ENCODE measurements around the gene ASTN2.

Gene ASTN2

GRCh38 chr9:117434566-117434965 lies 19.7 kb upstream of the ASTN2 start:
- no peak for TF ChIP-seq SIN3A (IDR thresholded peaks at IDR 0.05; ENCODE audit: borderline replicate concordance, insufficient read depth, low read length)
- TF ChIP-seq POLR2AphosphoS5 (IDR thresholded peaks at IDR 0.05; ENCODE audit: low read depth, low read length): no peak
- no peak for TF ChIP-seq TAF1 (IDR thresholded peaks at IDR 0.05; ENCODE audit: borderline replicate concordance, insufficient read depth, low read length)
- TF ChIP-seq, protein P1, sequence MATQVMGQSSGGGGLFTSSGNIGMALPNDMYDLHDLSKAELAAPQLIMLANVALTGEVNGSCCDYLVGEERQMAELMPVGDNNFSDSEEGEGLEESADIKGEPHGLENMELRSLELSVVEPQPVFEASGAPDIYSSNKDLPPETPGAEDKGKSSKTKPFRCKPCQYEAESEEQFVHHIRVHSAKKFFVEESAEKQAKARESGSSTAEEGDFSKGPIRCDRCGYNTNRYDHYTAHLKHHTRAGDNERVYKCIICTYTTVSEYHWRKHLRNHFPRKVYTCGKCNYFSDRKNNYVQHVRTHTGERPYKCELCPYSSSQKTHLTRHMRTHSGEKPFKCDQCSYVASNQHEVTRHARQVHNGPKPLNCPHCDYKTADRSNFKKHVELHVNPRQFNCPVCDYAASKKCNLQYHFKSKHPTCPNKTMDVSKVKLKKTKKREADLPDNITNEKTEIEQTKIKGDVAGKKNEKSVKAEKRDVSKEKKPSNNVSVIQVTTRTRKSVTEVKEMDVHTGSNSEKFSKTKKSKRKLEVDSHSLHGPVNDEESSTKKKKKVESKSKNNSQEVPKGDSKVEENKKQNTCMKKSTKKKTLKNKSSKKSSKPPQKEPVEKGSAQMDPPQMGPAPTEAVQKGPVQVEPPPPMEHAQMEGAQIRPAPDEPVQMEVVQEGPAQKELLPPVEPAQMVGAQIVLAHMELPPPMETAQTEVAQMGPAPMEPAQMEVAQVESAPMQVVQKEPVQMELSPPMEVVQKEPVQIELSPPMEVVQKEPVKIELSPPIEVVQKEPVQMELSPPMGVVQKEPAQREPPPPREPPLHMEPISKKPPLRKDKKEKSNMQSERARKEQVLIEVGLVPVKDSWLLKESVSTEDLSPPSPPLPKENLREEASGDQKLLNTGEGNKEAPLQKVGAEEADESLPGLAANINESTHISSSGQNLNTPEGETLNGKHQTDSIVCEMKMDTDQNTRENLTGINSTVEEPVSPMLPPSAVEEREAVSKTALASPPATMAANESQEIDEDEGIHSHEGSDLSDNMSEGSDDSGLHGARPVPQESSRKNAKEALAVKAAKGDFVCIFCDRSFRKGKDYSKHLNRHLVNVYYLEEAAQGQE (IDR thresholded peaks at IDR 0.05; ENCODE audit: insufficient read depth in 1 of 2, low read depth in 2 of 2, low read length in 2 of 2): no peak
- TF ChIP-seq FOXP2 (optimal IDR thresholded peaks at IDR 0.05; ENCODE audit: borderline replicate concordance, extremely low read depth, extremely low read length, insufficient read depth): no peak

DNA sequence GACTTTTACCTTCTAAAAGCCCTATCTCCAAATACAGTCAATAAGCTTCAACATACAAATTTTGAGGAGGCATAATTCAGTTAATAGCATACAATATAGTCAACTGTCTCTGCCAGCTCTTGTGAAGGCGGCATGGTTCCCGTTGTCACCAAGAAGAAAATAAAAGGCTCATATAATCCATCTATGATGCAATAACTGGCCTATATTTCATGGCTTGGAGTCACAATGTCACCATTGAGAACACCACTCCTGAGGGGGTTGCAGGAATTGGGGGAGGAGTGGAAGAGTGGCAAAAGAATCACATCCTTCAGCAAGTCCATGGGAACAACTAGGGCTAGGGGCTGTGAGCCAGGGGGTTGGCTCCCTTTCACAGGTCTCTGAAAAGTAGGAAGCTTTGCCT lies 16.0 kb upstream of the ASTN2 start:
- TF ChIP-seq TAF1 (IDR thresholded peaks at IDR 0.05; ENCODE audit: borderline replicate concordance, insufficient read depth, low read length): no peak
- TF ChIP-seq POLR2AphosphoS5 (IDR thresholded peaks at IDR 0.05; ENCODE audit: low read depth, low read length): no peak
- no peak for TF ChIP-seq SIN3A (IDR thresholded peaks at IDR 0.05; ENCODE audit: borderline replicate concordance, insufficient read depth, low read length)
- TF ChIP-seq FOXP2 (optimal IDR thresholded peaks at IDR 0.05; ENCODE audit: borderline replicate concordance, extremely low read depth, extremely low read length, insufficient read depth): no peak

GRCh38 chr9:117427357-117427913 lies 12.6 kb upstream of the ASTN2 start:
- TF ChIP-seq FOXP2 (optimal IDR thresholded peaks at IDR 0.05; ENCODE audit: borderline replicate concordance, extremely low read depth, extremely low read length, insufficient read depth): no peak

- TF ChIP-seq POLR2AphosphoS5 (IDR thresholded peaks at IDR 0.05; ENCODE audit: low read depth, low read length): no peak
Measured at GRCh38 chr9:117425566-117425965, 10.7 kb upstream of the ASTN2 start.

GRCh38 chr9:117424291-117424690 lies 9.4 kb upstream of the ASTN2 start:
- TF ChIP-seq FOXP2 (optimal IDR thresholded peaks at IDR 0.05; ENCODE audit: borderline replicate concordance, extremely low read depth, extremely low read length, insufficient read depth): no peak
- TF ChIP-seq, protein P1 (IDR thresholded peaks at IDR 0.05; ENCODE audit: insufficient read depth in 1 of 2, low read depth in 2 of 2, low read length in 2 of 2): no peak
- no peak for TF ChIP-seq POLR2AphosphoS5 (IDR thresholded peaks at IDR 0.05; ENCODE audit: low read depth, low read length)
- TF ChIP-seq TAF1 (IDR thresholded peaks at IDR 0.05; ENCODE audit: borderline replicate concordance, insufficient read depth, low read length): no peak
- no peak for TF ChIP-seq SIN3A (IDR thresholded peaks at IDR 0.05; ENCODE audit: borderline replicate concordance, insufficient read depth, low read length)

DNA sequence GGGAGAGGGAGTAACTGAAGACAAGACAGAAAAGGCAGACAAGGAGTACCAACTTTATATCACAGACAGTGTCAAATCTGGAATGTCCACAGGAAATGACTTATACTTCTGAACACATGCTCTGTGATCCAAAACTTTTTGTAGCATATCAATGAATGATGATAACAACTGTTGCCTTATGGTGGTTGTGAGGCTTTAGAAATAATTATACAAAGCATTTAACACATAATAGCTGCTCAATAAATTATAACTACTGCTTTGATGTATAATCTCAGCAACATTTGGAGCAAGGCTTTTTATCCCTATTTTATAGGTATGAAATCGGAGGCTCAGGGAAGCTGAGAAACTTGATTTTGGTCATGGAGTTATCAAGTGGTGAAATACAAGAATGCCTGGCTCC lies 3.3 kb upstream of the ASTN2 start:
- TF ChIP-seq SIN3A (IDR thresholded peaks at IDR 0.05; ENCODE audit: borderline replicate concordance, insufficient read depth, low read length) (no peak), TAF1 (IDR thresholded peaks at IDR 0.05; ENCODE audit: borderline replicate concordance, insufficient read depth, low read length) (no peak), POLR2AphosphoS5 (IDR thresholded peaks at IDR 0.05; ENCODE audit: low read depth, low read length) (no peak)
- TF ChIP-seq, protein P1 (IDR thresholded peaks at IDR 0.05; ENCODE audit: insufficient read depth in 1 of 2, low read depth in 2 of 2, low read length in 2 of 2): no peak

- TF ChIP-seq SIN3A (IDR thresholded peaks at IDR 0.05; ENCODE audit: borderline replicate concordance, insufficient read depth, low read length): no peak
Measured at GRCh38 chr9:117416856-117417255, 2.0 kb upstream of the ASTN2 start.

All from PFSK-1 (cell line).